Measurements from ENCODE around the gene RD3L.
"Not testable (repeated sequence)": the region's sequence is repeated elsewhere in the genome, so short reads cannot be mapped to it uniquely, and the experiment has no call there.

RD3L gene

DNA sequence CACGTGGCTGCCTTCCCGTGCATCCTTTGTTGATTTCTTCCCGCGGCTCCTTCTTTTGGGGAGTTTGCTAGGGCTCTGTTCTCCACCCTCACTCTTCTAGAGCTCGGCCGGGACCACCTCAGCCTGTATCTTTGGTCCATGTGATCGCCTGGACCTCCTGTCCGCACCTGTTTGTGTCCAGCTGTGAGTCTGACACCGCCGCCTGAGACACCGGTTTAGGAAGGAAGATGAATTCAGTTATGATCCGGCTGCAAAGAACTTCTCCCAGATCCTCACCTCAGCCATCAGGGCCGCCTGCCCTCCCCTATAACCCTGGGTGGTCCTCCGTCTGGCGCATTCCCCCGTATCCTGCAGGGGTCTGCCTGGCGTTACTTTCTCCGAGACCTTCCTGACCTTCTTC lies 14.8 kb downstream of the RD3L start:
- DNase-seq = no peak

GRCh38 chr14:103925316-103925715 lies 17.0 kb downstream of the RD3L start:
- no peak for DNase-seq

DNA sequence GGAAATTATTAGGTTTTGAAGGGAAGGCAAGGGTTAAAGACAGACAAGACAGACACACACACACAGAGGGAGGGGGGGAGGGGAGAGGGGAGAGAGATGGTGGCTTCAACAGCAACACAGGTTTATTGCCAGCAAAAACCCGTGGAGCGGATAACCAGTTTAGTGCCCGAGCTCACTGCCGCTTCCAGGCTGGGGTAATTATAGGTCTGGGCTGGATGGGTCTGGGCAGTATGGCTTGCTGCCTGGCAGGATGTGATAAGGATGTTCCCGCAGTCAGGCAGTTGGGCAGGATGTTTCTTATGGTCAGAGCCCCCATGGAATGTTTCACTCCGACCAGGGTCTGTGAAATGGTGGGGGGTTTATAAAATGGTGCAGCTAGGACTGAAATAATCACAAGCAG lies 18.5 kb downstream of the RD3L start:
- DNase-seq = no peak

- DNase-seq = not testable (repeated sequence)
Measured at GRCh38 chr14:103921855-103922200, 20.5 kb downstream of the RD3L start.

DNA sequence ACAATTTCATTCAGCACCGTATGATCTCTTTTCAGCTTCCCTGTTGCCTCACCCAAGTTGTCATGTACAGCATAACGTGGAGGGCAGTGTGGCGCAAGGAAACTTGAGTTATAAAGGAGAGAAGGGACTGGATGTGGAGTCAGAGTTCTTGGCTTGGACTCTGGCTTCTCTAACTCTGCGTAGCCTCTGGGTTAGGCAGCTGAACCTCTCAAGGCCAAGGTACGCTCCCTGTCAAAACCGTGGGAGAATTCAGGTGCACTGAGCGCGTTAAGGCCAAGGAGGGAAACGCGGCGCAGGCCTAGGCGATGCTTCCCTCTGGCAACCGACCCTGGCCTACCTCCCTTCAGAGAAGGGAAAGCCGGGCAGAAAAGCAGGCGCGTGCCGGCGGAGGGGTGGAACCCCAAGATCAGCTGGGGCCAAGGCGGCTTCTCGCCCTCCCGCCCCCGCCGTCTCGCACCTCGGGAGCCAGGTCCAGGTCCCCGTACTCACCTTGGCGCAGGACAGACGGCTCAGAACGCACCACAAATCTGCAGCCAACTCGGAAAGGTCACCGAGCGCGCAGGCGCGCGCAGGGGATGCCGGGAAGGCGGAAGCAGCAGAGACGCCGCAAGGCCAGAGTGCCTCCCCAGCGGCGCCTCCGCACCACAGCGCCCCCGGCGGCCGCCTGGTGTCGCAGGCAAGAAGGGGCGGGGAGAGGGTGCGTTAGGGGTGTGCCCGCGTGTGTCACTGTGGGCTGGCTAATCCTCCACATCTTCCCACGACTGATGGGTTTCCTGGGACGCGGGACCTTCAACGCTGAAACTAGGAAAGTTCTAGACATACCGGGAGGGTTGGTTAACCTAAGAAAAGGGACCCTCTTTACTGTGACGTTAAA lies 21.1 kb downstream of the RD3L start:
- peak; percentile 77 to 90 for DNase-seq

DNA sequence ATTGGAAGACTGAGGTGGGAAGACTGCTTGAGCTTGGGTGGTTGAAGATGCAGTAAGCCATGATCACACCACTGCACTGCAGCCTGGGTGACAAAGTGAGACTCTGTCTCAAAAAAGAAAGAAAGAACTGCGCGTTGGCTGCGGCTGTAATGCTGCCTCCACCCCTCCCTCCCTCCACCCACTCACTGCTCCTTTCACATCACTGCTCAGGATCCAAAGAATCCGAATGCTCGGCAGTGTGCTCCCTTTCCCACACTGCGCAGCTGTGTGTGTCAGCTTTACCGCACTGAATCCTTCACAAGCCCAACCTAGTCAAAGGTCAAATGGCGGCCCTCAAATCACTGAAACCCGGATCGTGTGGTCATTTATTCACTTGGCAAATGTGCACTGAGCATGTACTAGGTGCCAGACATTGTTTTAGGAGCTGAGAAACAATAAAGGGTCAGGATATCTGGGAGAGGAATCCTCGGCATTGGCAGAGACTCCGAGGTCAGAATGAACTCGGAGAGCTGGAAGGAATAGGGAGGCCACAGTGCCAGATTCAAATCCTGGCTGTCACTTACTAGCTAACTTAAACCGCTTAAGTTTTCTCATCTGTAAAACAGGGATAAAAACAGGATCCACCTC lies 25.6 kb downstream of the RD3L start:
- DNase-seq = no peak

GRCh38 chr14:103915616-103916015 lies 26.7 kb downstream of the RD3L start:
- no peak for DNase-seq

DNA sequence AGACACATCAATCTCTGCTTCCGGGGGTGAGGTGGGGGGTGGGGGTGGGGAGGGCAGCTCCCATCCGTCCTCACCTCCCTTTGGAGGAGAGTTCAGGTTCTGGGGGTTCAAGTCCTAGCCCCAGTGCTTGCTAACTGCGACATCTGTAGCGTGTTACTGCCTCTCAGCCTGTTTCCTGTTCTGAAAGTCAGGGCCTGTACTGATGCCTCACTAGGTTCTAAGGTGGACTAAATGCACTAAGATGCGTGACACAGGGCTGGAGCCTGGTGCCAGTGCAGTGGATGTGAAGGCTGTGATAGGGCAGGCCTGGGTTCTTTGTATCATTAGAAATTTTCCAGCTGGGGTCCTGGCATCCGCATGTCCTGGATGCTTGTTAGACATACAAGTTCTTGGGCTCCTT lies 31.3 kb downstream of the RD3L start:
- no peak for DNase-seq

DNA sequence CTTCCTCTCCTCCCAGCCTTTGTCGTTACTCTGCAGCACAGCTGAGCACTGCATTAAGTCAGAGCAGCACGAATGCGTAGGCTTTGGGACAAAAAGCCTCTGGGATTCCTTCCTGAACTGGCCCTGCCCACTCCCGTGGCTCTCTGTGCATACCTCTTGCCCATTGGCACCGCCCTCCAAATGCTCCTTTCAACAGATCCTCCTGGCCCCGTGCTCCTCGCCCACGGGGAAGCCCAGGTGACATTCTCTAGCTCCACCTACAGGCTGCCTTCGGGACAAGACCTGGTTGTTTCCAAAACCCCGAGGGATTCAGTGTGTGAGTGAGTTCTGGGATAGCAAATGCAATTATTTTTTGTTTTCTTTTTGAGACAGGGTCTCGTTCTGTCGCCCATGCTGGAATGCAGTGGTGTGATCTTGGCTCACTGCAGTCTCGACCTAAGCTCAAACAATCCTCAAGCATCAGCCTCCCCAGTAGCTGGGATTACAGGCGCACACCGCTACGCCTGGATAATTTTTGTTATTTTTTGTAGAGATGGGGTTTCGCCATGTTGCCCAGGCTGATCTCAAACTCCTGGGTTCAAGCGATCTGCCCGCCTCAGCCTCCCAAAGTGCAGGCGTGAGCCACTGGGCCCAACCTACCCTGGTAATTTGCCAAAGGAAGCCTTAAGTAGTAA lies 31.9 kb downstream of the RD3L start:
- DNase-seq = peak; percentile 32 to 49

DNA sequence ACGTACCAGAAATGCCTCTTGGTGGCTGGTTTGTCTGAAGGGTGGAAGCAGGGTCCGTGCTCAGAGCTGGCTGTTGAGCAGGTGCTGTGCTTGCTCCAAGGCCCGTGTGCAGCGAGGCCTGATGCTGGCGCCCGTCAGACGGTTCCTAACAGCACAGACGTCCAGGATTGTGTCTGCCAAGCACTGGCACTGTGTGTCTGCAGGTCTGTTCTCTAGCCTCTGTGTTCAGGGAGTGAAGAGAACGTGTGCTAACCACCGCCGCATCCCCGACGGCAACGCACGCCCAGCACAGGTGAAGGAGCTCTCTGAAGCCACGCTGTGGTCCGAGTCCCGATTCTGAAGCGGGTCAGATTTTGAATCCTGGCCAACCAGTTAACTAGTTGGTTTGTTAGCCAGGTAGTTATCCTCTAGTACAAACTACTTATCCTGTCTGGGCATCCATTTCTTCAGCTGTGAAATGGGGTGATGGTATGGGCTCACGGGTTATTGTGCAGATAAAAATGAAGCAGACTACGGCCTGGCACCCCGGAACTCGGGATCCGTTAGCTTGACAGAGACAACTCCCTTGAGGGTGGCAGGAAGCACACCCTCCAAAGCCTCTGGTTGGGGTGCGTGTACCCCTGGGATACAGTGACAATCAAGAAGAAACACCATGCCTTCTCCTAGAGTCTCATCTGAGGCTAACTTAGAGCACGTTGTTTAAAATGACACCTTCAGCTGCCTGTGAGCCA lies 32.6 kb downstream of the RD3L start:
- no peak for DNase-seq

- no peak for DNase-seq
Measured at GRCh38 chr14:103908580-103908979, 33.7 kb downstream of the RD3L start.

GRCh38 chr14:103905842-103906456 lies 36.4 kb downstream of the RD3L start:
- no peak for DNase-seq

- no peak for DNase-seq
Measured at GRCh38 chr14:103904493-103905107, 37.7 kb downstream of the RD3L start.

DNA sequence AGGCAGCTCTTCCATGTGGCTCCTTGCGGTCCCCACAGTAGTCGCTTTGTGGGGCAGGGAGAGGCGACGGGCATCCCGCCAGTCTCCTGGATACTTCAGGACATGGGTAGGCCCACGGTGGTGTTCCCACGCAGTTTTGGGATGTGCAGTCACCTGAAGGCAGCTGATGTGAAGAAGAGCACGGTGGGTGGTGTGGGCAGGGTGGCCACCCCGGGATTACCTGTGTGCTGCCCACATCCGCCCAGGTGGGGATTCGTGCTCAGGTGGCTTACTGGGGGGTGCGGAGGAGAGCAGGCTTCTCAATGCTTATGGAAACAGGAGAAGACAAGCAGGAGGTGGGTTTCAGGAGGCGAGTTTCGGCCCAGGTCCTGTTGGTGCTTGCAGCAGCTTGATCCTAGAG lies 42.5 kb downstream of the RD3L start:
- no peak for DNase-seq

GRCh38 chr14:103899316-103899715 lies 43.0 kb downstream of the RD3L start:
- DNase-seq = no peak

DNA sequence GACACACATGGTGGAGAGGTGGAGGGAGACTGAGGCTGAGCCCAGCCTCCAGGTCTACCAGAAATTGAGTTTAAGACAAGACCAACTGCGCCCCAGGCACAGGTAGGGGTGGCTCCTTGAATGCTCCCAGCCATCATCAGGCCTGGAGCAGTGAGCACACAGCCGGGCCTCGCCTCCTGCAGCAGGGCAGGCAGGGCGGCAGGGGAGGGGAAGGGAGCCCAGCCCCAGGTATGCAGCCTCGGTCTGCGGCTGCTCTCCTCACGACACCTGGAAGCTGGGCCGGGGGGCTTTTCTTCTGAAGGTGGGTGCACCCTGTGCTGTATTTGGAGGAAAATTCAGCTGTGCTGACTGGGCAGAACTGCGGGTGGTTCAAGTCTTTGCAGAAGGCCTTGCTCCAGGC lies 43.6 kb downstream of the RD3L start:
- DNase-seq = no peak

DNA sequence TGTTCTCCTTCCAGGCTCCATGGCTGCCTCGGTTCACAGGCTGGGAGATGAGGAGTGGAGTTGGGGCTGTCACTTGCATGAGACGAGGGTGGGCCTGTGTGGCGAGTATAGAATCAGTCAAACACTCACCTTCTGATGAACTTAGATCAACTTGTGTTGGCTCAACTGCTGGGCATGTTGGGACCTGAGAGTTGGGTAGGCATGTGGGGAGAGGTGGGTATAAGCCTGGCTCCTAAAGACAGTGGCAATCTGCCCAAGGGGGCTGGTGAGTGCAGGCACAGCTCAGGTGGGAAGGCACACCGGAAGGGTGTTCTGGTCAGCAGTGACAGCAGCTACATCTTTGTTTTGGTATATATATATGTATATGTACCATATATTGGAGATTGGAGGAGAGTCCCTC lies 44.1 kb downstream of the RD3L start:
- no peak for DNase-seq

- DNase-seq = no peak
Measured at GRCh38 chr14:103897075-103897947, 45.0 kb downstream of the RD3L start.

GRCh38 chr14:103896578-103896977 lies 45.8 kb downstream of the RD3L start:
- no peak for DNase-seq

GRCh38 chr14:103894723-103895059 lies 47.6 kb downstream of the RD3L start:
- DNase-seq = no peak

- no peak for DNase-seq
Measured at GRCh38 chr14:103894034-103894722, 48.2 kb downstream of the RD3L start.
